GM19452 (cell line): ENCODE data around the gene IL36B.

Source experiments
- ATAC-seq: cut with Tn5 transposase; IDR thresholded peaks from one replicate; pipeline ENCODE4 v1.9.1; 2021; ENCODE audit not compliant: unreplicated experiment

IL36B gene

GRCh38 chr2:113056521-113056920 is 3.9 kb upstream of the IL36B start:
- ATAC-seq, result no peak

- no peak for ATAC-seq
Observed at GRCh38 chr2:113054066-113054465, 1.4 kb upstream of the IL36B start.

- ATAC-seq, result no peak
Observed at GRCh38 chr2:113053666-113054065, 999 bp upstream of the IL36B start.

GRCh38 chr2:113050921-113051895 is 1.5 kb downstream of the IL36B start:
- ATAC-seq, result no peak

GRCh38 chr2:113046465-113046864 is 6.2 kb downstream of the IL36B start:
- no peak for ATAC-seq

GRCh38 chr2:113041871-113042270 is 10.8 kb downstream of the IL36B start:
- ATAC-seq, result no peak

GRCh38 chr2:113039719-113040118 is 12.9 kb downstream of the IL36B start:
- ATAC-seq, result no peak

GRCh38 chr2:113039158-113039557 is 13.5 kb downstream of the IL36B start:
- no peak for ATAC-seq

- ATAC-seq, result no peak
Observed at GRCh38 chr2:113038291-113038690, 14.4 kb downstream of the IL36B start.

GRCh38 chr2:113036763-113037162 is 15.9 kb downstream of the IL36B start:
- ATAC-seq, result no peak

GRCh38 chr2:113034016-113034415 is 18.7 kb downstream of the IL36B start:
- ATAC-seq, result no peak

- ATAC-seq, result no peak
Observed at GRCh38 chr2:113032737-113033136, 19.9 kb downstream of the IL36B start.

- ATAC-seq, result no peak
Observed at GRCh38 chr2:113028112-113028511, 24.6 kb downstream of the IL36B start.

- ATAC-seq, result no peak
Observed at GRCh38 chr2:113027691-113028090, 25.0 kb downstream of the IL36B start.

- no peak for ATAC-seq
Observed at GRCh38 chr2:113025737-113026136, 26.9 kb downstream of the IL36B start.

GRCh38 chr2:113024764-113025163 is 27.9 kb downstream of the IL36B start:
- no peak for ATAC-seq

GRCh38 chr2:113021312-113021711 is 31.4 kb downstream of the IL36B start:
- ATAC-seq, result no peak

GRCh38 chr2:113018509-113018908 is 34.2 kb downstream of the IL36B start:
- ATAC-seq, result no peak

- ATAC-seq, result no peak
Observed at GRCh38 chr2:113015655-113016054, 37.0 kb downstream of the IL36B start.

- no peak for ATAC-seq
Observed at GRCh38 chr2:113015042-113015441, 37.6 kb downstream of the IL36B start.

- ATAC-seq, result no peak
Observed at GRCh38 chr2:113014067-113014466, 38.6 kb downstream of the IL36B start.

- no peak for ATAC-seq
Observed at GRCh38 chr2:113013336-113013661, 39.4 kb downstream of the IL36B start.
